ENCODE measurements around the gene VRK2.
"Not testable (repeated sequence)": the region's sequence is repeated elsewhere in the genome, so short reads cannot be mapped to it uniquely, and the experiment has no call there.

VRK2 gene

GRCh38 chr2:58055033-58055786, 8.6 kb downstream of the VRK2 start:
- no peak for DNase-seq

- no peak for DNase-seq
Observed at GRCh38 chr2:58056192-58056916, 9.7 kb downstream of the VRK2 start.

GRCh38 chr2:58057707-58058530, 11.3 kb downstream of the VRK2 start:
- no peak for DNase-seq

GRCh38 chr2:58063641-58064040, 17.0 kb downstream of the VRK2 start:
- no peak for DNase-seq

- no peak for DNase-seq
Observed at GRCh38 chr2:58064086-58064485, 17.5 kb downstream of the VRK2 start.

GRCh38 chr2:58065248-58065647, 18.6 kb downstream of the VRK2 start:
- DNase-seq = no peak

- DNase-seq = no peak
Observed at GRCh38 chr2:58067001-58067400, 20.4 kb downstream of the VRK2 start.

GRCh38 chr2:58070765-58071164, 24.2 kb downstream of the VRK2 start:
- no peak for DNase-seq

- no peak for DNase-seq
Observed at GRCh38 chr2:58072102-58072501, 25.5 kb downstream of the VRK2 start.

GRCh38 chr2:58073008-58073407, 26.4 kb downstream of the VRK2 start:
- DNase-seq = no peak

- no peak for DNase-seq
Observed at GRCh38 chr2:58073751-58074150, 27.1 kb downstream of the VRK2 start.

- no peak for DNase-seq
Observed at GRCh38 chr2:58081000-58081399, 34.4 kb downstream of the VRK2 start.

GRCh38 chr2:58089081-58089480, 42.5 kb downstream of the VRK2 start:
- no peak for DNase-seq

- DNase-seq = not testable (repeated sequence)
Observed at GRCh38 chr2:58092772-58093171, 46.2 kb downstream of the VRK2 start.

- no peak for DNase-seq
Observed at GRCh38 chr2:58097025-58097424, 50.4 kb downstream of the VRK2 start.

- no peak for DNase-seq
Observed at GRCh38 chr2:58098254-58099095, 51.9 kb downstream of the VRK2 start.

GRCh38 chr2:58099096-58099769, 52.6 kb downstream of the VRK2 start:
- DNase-seq = no peak

- no peak for DNase-seq
Observed at GRCh38 chr2:58101500-58101899, 54.9 kb downstream of the VRK2 start.

- DNase-seq = no peak
Observed at GRCh38 chr2:58106896-58107295, 60.3 kb downstream of the VRK2 start.

GRCh38 chr2:58107803-58108710, 61.5 kb downstream of the VRK2 start:
- DNase-seq = no peak

GRCh38 chr2:58109481-58109880, 62.9 kb downstream of the VRK2 start:
- DNase-seq = no peak
